ENCODE results near the gene ZNF831. TPM values are rescaled to one million over a fixed set of nuclear protein-coding genes. Genes with fewer than 3 reads are reported as not detected.

The ZNF831 gene
- total RNA-seq, 6 experiments from 2014 or later = 0.04 to 0.25 (median 0.07) TPM

DNA sequence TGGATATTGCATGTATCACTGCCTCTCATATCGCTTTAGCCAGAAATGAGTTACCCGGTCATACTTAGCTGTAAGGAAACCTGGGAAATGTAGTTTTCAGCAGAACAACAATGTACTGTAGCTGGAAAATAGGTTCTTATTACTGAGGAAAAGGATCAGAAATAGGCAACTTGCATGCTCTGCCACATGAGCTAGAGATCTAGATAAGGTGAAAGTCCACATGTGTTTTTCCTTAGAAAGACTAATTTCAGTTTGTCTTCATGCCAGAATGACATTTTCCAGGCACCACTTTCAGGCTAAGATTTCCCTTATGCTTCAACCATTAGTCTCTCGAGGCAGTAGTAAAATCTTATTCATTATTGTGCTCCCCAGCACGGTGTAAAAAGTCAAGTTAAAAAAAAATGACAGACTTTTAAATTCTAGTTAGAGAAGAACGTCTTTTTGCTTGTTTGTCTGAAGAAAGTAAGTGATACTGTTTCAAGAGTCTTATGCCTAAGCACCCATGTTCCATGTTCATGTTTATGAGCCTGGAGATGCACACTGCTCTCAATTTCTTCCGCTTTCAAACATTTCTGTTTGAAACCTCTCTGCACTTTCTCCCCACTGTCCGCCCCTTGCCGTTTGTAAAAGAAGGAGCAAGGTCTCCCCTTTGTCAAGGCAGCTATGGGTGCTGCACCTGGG, 67.6 kb downstream of the ZNF831 start:
- H3K4me3 ChIP-seq = no peak overlapping the region
- DNase-seq = no peak
- peaks cover 0 to 2% (median 0%) of the 10 kb centered on the region in 4 donors for H3K9me3 ChIP-seq
- WGBS (ENCODE audit: insufficient coverage, low coverage, low lambda C conversion rate, missing lambda C conversion rate) = 45% methylated on average over 8 of the region's 8 CpGs
- TF ChIP-seq, protein P1, sequence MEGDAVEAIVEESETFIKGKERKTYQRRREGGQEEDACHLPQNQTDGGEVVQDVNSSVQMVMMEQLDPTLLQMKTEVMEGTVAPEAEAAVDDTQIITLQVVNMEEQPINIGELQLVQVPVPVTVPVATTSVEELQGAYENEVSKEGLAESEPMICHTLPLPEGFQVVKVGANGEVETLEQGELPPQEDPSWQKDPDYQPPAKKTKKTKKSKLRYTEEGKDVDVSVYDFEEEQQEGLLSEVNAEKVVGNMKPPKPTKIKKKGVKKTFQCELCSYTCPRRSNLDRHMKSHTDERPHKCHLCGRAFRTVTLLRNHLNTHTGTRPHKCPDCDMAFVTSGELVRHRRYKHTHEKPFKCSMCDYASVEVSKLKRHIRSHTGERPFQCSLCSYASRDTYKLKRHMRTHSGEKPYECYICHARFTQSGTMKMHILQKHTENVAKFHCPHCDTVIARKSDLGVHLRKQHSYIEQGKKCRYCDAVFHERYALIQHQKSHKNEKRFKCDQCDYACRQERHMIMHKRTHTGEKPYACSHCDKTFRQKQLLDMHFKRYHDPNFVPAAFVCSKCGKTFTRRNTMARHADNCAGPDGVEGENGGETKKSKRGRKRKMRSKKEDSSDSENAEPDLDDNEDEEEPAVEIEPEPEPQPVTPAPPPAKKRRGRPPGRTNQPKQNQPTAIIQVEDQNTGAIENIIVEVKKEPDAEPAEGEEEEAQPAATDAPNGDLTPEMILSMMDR (IDR thresholded peaks at IDR 0.05) = no peak
- TF ChIP-seq POLR2A (IDR thresholded peaks at IDR 0.05) = no peak
- no peaks in the 10 kb centered on the region for H3K4me1 ChIP-seq
- no peaks in the 10 kb centered on the region for H3K36me3 ChIP-seq
- H3K27ac ChIP-seq = no peak overlapping the region
- intact Hi-C loops (cut with DNase I) = no loop called here
- no peak for ATAC-seq
- H3K27me3 ChIP-seq = no peaks in the 10 kb centered on the region

DNA sequence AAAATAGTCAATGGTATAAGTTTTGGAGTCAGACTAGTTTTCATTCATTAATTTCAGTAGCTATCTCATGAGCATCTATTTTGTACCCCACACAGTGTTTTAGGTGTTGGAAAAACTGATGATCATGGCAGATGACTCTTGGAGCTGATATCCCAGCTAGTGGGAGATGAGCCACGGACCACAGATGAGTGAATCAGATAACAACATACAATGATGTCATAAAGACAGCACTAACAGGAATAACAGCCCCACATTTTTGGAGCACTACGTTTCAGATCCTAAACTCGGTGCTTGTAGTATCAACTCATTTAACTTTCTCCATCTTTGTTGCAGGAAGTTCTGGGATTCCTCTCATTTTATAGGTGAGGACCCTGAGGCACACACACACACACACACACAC, 69.0 kb downstream of the ZNF831 start:
- no peak for ATAC-seq
- TF ChIP-seq, protein P1 (IDR thresholded peaks at IDR 0.05) = no peak
- TF ChIP-seq POLR2A (IDR thresholded peaks at IDR 0.05) = no peak
- H3K4me3 ChIP-seq = no peak overlapping the region
- intact Hi-C loops (cut with DNase I) = no loop called here
- 30% methylated on average over 3 of the region's 3 CpGs for WGBS (ENCODE audit: insufficient coverage, low coverage, low lambda C conversion rate, missing lambda C conversion rate)
- H3K4me1 ChIP-seq = no peaks in the 10 kb centered on the region
- H3K27me3 ChIP-seq = no peaks in the 10 kb centered on the region
- no peak for DNase-seq
- H3K9me3 ChIP-seq = peaks cover 0 to 2% (median 0%) of the 10 kb centered on the region in 4 donors
- H3K27ac ChIP-seq = no peak overlapping the region
- no peaks in the 10 kb centered on the region for H3K36me3 ChIP-seq

DNA sequence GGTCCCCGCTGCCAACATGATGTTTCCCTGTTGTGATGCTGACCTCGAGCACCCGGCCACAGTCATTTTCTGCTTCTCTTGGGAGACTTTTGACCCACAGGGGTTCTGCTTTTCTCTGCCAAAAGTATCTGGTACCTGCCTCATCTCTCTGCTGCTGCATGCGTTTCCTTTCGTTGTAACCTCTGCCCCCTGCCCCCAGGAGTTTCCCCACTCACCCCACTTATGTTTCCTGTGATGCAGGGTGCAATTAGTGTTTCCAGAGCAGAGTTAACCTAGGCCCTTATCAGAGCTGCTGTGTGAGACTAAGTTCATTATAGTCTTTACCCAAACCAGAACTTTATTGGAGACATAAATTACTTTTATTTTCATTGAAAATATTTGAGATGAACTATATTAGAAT, 71.6 kb downstream of the ZNF831 start:
- ATAC-seq (no peak), DNase-seq (no peak)
- H3K36me3 ChIP-seq = no peaks in the 10 kb centered on the region
- 56% methylated on average over 5 of the region's 5 CpGs for WGBS (ENCODE audit: insufficient coverage, low coverage, low lambda C conversion rate, missing lambda C conversion rate)
- intact Hi-C loops (cut with DNase I) = no loop called here
- H3K9me3 ChIP-seq = peaks cover 0 to 2% (median 0%) of the 10 kb centered on the region in 4 donors
- H3K27ac ChIP-seq = no peak overlapping the region
- TF ChIP-seq POLR2A (IDR thresholded peaks at IDR 0.05) = no peak
- TF ChIP-seq, protein P1 (IDR thresholded peaks at IDR 0.05) = no peak
- H3K4me3 ChIP-seq = no peak overlapping the region
- H3K4me1 ChIP-seq = no peaks in the 10 kb centered on the region
- H3K27me3 ChIP-seq = no peaks in the 10 kb centered on the region

DNA sequence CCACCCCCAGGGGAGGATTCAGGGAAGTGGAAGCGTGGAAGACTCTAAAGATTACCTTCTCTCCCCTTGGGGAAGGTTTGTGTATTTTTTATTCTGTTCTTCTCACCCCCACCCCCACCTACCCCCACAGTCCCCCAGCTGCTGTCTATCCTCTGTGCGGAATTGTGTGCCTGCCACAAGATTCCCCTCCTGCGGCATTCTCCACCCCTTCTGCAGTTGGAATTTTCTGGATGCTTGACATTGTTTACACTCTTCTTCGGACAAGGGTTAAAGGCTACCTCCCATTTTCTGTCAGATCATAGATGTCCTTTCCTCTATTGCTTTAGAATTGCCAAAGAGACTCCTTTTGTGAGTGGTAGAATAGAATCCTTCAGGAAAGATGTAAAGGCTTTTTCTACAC, 76.4 kb downstream of the ZNF831 start:
- Histone ChIP-seq H3K4me1 (no peaks in the 10 kb centered on the region), H3K9me3 (no peaks in the 10 kb centered on the region), H3K27me3 (no peaks in the 10 kb centered on the region), H3K36me3 (no peaks in the 10 kb centered on the region), H3K27ac (no peak overlapping the region), H3K4me3 (no peak overlapping the region)
- 21% methylated on average over 4 of the region's 4 CpGs for WGBS (ENCODE audit: insufficient coverage, low coverage, low lambda C conversion rate, missing lambda C conversion rate)
- intact Hi-C loops (cut with DNase I) = no loop called here
- DNase-seq (no peak), ATAC-seq (no peak)
- no peak for TF ChIP-seq POLR2A (IDR thresholded peaks at IDR 0.05)
- TF ChIP-seq, protein P1 (IDR thresholded peaks at IDR 0.05) = no peak
